ENCODE data around the gene DOCK9. TPM values are rescaled to one million over a fixed set of nuclear protein-coding genes. Genes with fewer than 3 reads are reported as not detected.

DOCK9 gene
- total RNA-seq, 1 donor from 2014 or later, result 56.3 TPM

GRCh38 chr13:98941536-98941935, 36.3 kb downstream of the DOCK9 start:
- H3K9me3 Mint-ChIP-seq (ENCODE audit: unreplicated experiment), result no peaks in the 10 kb centered on the region
- no peak overlapping the region for H3K27ac Mint-ChIP-seq (ENCODE audit: unreplicated experiment)
- Histone ChIP-seq H3K27ac (ENCODE audit: low read depth, low read length) (no peak overlapping the region), H3K4me3 (ENCODE audit: insufficient read depth, low read depth, low read length) (no peak overlapping the region), H3K9ac (ENCODE audit: low read length) (no peak overlapping the region), H3K36me3 (ENCODE audit: insufficient read depth, low read length) (no peaks in the 10 kb centered on the region), H2AFZ (ENCODE audit: low read depth, low read length) (no peak overlapping the region), H3K79me2 (ENCODE audit: insufficient read depth, low read length) (no peaks in the 10 kb centered on the region), H3K9me3 (ENCODE audit: insufficient read depth, low read depth, low read length) (no peaks in the 10 kb centered on the region), H4K20me1 (ENCODE audit: insufficient read depth, low read length) (no peaks in the 10 kb centered on the region), H3K4me2 (ENCODE audit: low read length) (no peak overlapping the region), H3K27me3 (ENCODE audit: insufficient read depth, low read length) (no peaks in the 10 kb centered on the region), H3K4me1 (ENCODE audit: insufficient read depth, low read length) (peaks cover 4% of the 10 kb centered on the region)
- FAIRE-seq (no peak), DNase-seq (ENCODE audit: low read depth) (no peak)
- TF ChIP-seq EZH2 (IDR thresholded peaks at IDR 0.05; ENCODE audit: insufficient read depth, low read length) (no peak), CTCF (IDR thresholded peaks at IDR 0.05; ENCODE audit: insufficient read depth, low read depth, low read length) (no peak)
- no peaks in the 10 kb centered on the region for H3K36me3 Mint-ChIP-seq (ENCODE audit: low read depth, unreplicated experiment)
- H3K4me1 Mint-ChIP-seq (ENCODE audit: low read depth, unreplicated experiment), result peaks cover 31% of the 10 kb centered on the region
- no peaks in the 10 kb centered on the region for H3K27me3 Mint-ChIP-seq (ENCODE audit: low read depth, unreplicated experiment)
- H3K4me3 Mint-ChIP-seq (ENCODE audit: unreplicated experiment), result no peak overlapping the region

DNA sequence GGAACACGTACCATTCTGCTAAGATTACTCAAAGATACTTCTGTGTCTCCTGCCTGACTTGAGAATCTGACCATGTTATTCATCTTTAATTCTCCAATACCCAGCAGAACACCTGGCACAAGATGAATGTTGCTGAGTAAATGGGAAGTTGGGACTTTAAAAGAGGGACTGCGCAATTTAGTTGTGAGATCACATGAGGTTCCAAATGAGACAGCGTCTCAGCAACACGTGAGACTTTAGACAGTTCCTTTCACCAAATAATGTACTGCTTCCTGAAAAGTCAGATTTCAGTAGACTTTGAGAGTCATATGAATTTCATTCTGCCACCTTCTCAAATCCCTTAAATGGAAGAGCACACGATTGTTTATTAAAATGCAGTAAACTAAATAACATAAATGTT, 36.7 kb downstream of the DOCK9 start:
- no peaks in the 10 kb centered on the region for H3K27me3 Mint-ChIP-seq (ENCODE audit: low read depth, unreplicated experiment)
- H4K20me1 ChIP-seq (ENCODE audit: insufficient read depth, low read length), result no peaks in the 10 kb centered on the region
- no peak overlapping the region for H2AFZ ChIP-seq (ENCODE audit: low read depth, low read length)
- H3K36me3 ChIP-seq (ENCODE audit: insufficient read depth, low read length), result no peaks in the 10 kb centered on the region
- H3K4me2 ChIP-seq (ENCODE audit: low read length), result no peak overlapping the region
- H3K79me2 ChIP-seq (ENCODE audit: insufficient read depth, low read length), result no peaks in the 10 kb centered on the region
- no peaks in the 10 kb centered on the region for H3K9me3 Mint-ChIP-seq (ENCODE audit: unreplicated experiment)
- TF ChIP-seq EZH2 (IDR thresholded peaks at IDR 0.05; ENCODE audit: insufficient read depth, low read length) (no peak), CTCF (IDR thresholded peaks at IDR 0.05; ENCODE audit: insufficient read depth, low read depth, low read length) (no peak)
- H3K27ac ChIP-seq (ENCODE audit: low read depth, low read length), result no peak overlapping the region
- no peak for DNase-seq (ENCODE audit: low read depth)
- H3K4me3 Mint-ChIP-seq (ENCODE audit: unreplicated experiment), result no peak overlapping the region
- no peak overlapping the region for H3K4me3 ChIP-seq (ENCODE audit: insufficient read depth, low read depth, low read length)
- H3K36me3 Mint-ChIP-seq (ENCODE audit: low read depth, unreplicated experiment), result no peaks in the 10 kb centered on the region
- no peak for FAIRE-seq
- H3K9ac ChIP-seq (ENCODE audit: low read length), result no peak overlapping the region
- peaks cover 4% of the 10 kb centered on the region for H3K4me1 ChIP-seq (ENCODE audit: insufficient read depth, low read length)
- H3K4me1 Mint-ChIP-seq (ENCODE audit: low read depth, unreplicated experiment), result peaks cover 27% of the 10 kb centered on the region
- H3K27ac Mint-ChIP-seq (ENCODE audit: unreplicated experiment), result no peak overlapping the region
- no peaks in the 10 kb centered on the region for H3K27me3 ChIP-seq (ENCODE audit: insufficient read depth, low read length)
- H3K9me3 ChIP-seq (ENCODE audit: insufficient read depth, low read depth, low read length), result no peaks in the 10 kb centered on the region

DNA sequence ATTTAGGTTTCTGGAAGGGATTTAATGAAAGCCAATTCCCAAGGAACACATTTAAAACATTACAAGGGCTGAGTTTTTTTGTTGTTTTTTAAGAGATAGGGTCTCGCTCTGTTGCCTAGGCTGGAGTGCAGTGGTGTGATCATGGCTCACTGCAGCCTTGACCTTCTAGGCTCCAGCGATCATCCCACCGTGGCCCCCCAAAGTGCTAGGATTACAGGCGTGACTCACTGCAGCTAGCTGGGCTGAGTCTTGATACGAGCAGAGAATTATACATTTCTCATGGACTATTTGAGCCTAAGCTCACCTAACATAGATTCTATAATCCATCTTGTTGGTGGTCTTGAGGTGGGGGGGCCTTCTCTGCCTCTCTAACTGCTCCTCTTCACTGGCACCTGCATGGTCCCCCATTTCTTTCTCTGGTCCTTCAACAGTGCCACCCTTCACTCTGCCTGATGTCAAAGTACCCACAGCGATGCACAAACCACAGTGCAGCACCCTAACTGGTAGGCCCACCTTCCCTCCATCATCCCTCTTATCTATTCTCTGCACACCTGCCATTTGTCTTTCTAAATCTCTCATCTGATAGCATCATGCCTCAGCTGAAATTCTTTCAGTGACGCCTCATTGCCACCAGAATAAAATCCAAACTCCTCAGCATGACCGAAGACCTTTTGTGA, 37.4 kb downstream of the DOCK9 start:
- no peak for DNase-seq (ENCODE audit: low read depth)
- Mint-ChIP-seq H3K4me1 (ENCODE audit: low read depth, unreplicated experiment) (peaks cover 21% of the 10 kb centered on the region), H3K9me3 (ENCODE audit: unreplicated experiment) (no peaks in the 10 kb centered on the region), H3K27ac (ENCODE audit: unreplicated experiment) (no peak overlapping the region), H3K27me3 (ENCODE audit: low read depth, unreplicated experiment) (no peaks in the 10 kb centered on the region), H3K4me3 (ENCODE audit: unreplicated experiment) (no peak overlapping the region), H3K36me3 (ENCODE audit: low read depth, unreplicated experiment) (no peaks in the 10 kb centered on the region)
- no peak overlapping the region for H3K9ac ChIP-seq (ENCODE audit: low read length)
- no peak overlapping the region for H3K4me3 ChIP-seq (ENCODE audit: insufficient read depth, low read depth, low read length)
- no peaks in the 10 kb centered on the region for H3K27me3 ChIP-seq (ENCODE audit: insufficient read depth, low read length)
- no peaks in the 10 kb centered on the region for H3K36me3 ChIP-seq (ENCODE audit: insufficient read depth, low read length)
- H3K4me2 ChIP-seq (ENCODE audit: low read length), result no peak overlapping the region
- H2AFZ ChIP-seq (ENCODE audit: low read depth, low read length), result no peak overlapping the region
- no peaks in the 10 kb centered on the region for H4K20me1 ChIP-seq (ENCODE audit: insufficient read depth, low read length)
- H3K79me2 ChIP-seq (ENCODE audit: insufficient read depth, low read length), result no peaks in the 10 kb centered on the region
- no peak for TF ChIP-seq EZH2 (IDR thresholded peaks at IDR 0.05; ENCODE audit: insufficient read depth, low read length)
- TF ChIP-seq CTCF (IDR thresholded peaks at IDR 0.05; ENCODE audit: insufficient read depth, low read depth, low read length), result no peak
- no peaks in the 10 kb centered on the region for H3K9me3 ChIP-seq (ENCODE audit: insufficient read depth, low read depth, low read length)
- H3K27ac ChIP-seq (ENCODE audit: low read depth, low read length), result no peak overlapping the region
- no peak for FAIRE-seq
- H3K4me1 ChIP-seq (ENCODE audit: insufficient read depth, low read length), result peaks cover 4% of the 10 kb centered on the region
